Measurements from ENCODE around the gene C19orf38.
"Not testable (repeated sequence)": the region's sequence is repeated elsewhere in the genome, so short reads cannot be mapped to it uniquely, and the experiment has no call there.

The C19orf38 gene

DNA sequence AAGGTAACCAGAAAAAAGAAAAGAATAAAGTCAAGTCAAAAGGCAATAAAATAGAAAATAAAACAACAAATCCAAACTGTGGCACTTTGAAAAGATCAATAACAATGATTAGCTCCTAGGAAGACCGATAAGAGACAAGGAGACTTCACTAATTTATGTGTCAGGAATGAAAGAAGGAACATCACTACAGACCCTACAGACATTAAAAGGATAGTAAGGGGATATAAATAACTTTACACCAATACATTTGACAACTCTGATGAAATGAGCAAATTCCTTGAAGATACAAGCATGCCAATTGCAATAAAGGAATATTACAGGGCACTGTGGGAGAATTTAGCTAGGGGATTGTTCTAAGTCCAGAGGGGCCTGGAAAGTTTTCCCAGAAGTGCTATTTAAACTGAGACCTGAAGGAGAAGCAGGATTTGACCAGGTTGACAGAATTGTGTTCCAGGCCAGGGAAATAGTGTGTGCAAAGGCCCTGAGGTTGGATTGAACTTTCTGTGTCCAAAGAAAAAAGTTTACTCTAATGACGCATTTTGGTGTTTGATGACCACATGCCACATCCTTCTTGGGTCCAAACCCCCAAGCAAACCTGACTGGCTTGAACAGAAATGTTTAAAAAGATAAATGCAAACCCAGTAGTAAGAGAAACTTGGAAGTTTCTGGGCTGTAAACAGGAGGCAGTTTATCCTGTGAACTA is 1.6 kb upstream of the C19orf38 start:
- DNase-seq: no peak

DNA sequence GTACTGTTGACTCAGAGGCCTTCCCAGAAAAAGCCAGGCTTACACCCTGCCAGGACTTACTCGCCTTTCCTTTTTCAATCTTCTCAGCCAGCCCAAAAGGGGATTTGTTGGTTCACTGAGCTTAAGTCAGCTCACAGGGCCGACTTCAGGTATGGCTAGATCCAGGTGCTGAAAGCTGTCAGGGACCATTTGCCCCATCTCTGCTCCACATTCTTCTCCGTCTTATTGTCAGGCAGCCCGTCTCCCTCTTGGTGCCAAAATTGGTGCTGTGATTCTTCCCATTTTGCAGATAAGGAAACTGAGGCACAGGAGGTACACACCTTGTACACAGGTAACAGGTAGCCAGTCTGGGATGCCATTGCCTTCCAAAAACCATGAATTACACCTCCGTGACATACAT is 2.4 kb downstream of the C19orf38 start:
- no peak for DNase-seq

DNA sequence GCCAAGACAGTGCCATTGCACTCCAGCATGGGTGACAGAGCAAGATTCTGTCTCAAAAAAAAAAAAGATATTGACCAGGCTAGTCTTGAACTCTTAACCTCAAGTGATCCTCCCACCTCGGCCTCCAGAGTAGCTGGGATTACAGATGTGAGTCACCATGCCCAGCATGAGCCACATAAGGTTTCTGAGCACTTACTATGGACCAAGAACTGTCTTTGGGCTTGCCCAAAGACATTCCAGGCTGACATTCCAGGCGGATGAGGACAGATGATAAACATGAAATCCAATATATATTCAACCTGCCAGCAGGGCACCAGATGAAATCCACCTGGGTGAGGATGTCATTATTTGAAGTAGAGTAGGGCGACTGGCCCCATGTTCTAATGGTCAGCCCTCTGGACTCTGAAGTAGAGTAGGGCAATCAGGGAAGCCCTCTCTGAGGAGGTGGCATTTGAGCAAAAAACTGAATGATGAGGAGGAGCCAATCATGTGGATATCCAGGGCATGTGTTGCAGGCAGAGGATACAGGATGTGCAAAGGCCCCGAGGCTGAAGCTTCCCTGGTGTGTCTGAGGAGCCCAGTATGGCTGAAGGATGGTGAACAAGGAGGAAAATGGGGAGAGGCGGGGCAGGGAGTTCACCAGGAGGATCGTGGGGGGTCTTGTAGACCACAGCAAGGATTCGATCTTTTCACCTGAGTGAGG is 4.0 kb downstream of the C19orf38 start:
- no peak for DNase-seq

DNA sequence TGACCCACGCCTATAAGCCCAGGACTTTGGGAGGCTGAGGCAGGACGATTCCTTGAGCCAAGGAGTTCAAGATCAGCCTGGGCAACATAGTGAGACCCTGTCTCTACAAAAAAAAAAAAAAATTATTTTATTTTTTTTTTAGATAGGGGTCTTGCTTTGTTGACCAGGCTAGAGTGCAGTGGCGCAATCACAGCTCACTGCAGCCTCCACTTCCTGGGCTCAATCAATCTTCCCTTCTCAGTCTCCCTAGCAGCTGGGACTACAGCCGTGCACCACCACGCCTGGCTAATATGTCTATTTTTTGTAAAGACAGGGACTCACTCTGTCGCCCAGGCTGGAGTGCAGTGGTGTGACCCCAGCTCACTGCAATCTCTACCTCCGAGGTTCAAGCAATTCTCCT is 4.7 kb downstream of the C19orf38 start:
- no peak for DNase-seq

DNA sequence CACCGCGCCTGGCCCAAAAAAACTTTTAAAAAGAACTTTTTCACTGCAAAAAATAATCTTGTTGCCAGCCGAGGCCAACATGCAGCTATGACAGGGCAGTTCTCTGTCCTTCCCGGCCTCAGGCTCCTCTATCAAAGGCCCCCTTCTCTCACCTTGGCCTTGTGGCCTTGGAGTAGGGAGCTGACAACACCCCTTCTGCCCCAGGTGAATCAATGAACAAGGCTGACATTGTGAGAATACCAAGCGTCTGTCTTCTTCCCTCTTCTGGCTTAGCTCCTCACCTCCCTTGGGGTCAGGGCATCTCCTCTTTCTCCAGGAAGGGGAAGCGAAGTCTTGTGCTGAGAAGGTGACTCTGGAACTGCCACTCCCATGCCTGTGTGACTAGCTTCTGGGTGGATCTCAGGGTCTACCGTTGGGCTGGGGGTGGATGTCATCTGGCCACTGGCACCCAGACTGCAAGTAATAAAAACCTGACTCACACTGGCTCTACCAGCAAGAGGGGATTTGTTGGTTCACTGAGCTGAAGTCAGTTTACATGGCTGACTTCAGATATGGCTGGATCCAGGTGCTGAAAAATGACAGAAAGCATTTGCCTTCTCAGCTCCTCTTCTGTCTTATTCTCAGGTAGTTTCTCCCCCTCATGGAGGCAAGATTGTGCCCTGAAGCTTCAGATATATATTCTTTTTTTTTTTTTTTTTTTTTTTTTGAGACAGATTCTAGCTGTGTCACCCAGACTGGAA is 6.3 kb downstream of the C19orf38 start:
- no peak for DNase-seq

DNA sequence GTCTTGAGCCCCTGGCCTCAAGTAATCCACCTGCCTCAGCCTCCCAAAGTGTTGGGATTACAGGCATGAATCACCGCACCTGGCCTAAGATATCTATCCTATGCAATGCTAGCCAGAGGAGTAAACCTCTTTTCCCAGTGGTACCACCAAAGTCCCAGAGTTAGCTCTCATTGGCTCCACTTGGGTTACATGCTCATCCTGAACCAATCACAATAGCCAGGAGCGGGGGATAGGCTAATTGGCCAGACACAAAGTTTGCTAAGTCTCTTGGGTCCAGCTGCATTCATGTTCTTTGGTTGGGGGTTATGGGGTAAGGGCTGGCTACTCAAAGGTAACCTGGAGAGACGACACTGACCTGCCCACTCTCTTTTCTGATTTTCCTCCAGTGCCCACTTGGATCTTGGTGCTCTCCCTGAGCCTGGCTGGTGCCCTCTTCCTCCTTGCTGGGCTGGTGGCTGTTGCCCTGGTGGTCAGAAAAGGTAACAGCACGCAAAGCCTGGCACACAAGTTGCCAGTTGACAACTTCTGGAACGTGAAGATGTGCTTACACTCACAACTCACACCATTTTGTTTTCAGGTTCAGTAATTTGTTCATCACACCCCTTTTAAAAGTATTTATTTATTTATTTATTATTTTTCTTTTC is 7.8 kb downstream of the C19orf38 start:
- no peak for DNase-seq

DNA sequence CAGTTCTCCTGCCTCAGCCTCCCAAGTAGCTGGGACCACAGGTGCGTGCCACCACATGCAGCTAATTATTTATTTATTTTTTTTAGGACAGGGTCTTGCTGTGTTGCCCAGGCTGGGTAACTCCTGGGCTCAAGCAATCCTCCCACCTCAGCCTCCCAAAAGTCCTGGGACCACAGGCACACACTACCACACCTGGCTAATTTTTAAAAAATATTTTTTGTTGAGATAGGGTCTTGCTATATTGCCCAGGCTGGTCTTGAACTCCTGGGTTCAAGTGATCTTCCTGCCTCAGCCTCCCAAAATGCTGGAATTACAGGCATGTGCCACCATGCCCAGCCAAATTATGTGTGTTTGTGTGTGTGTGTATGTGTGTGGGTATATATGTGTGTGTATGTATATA is 8.7 kb downstream of the C19orf38 start:
- not testable (repeated sequence) for DNase-seq

DNA sequence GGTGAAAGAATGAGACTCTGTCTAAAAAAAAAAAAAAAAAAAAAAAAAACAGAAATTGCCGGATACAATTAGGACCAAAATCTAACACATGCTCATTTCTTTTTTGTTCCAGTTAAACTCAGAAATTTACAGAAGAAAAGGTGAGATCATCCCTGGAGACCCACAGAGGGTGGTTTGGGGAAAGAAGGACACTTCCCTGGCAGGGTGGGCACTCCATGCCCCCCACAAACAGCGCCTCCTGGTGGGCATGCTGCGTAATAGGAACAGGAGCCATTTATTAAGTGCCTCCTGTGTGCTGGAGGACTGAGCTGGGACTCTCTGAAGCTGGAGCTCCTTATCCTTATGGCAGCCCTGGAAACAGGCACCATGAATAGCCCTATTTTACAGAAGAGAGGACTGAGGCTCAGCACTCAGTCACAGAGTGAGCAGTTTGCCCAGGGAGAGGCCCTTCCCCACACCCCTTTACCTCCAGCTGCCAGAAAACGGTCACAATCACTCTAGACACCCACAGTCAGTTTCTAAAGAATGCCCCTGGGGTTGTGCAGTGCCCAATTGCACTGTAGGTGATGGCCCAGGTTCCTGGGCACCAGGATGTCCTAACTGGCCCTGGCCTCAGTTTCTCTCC is 10.1 kb downstream of the C19orf38 start:
- no peak for DNase-seq

DNA sequence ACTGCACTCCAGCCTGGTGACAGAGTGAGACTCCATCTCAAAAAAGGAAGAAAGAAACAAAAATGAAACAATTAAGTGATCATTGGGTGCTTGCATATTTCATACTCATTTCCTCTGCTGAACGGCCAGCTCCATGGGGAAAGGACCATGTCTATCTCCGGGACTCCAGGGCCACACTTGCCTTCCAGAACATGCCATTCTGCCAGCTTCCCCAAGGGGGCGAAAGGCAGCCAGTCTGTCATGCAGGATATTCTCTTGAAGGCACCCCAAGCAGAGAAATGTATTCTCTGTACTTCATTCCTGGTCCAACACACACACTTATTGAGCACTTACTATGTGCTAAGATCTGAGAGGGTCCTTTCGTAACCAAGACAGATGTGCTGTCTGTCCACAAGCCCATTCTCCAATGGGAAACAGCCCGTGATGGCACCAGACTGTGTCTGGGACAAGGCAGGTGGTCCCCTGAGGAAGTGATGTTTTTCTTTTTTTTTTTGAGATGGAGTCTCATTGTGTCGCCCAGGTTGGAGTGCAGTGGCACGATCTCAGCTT is 13.0 kb downstream of the C19orf38 start:
- no peak for DNase-seq

DNA sequence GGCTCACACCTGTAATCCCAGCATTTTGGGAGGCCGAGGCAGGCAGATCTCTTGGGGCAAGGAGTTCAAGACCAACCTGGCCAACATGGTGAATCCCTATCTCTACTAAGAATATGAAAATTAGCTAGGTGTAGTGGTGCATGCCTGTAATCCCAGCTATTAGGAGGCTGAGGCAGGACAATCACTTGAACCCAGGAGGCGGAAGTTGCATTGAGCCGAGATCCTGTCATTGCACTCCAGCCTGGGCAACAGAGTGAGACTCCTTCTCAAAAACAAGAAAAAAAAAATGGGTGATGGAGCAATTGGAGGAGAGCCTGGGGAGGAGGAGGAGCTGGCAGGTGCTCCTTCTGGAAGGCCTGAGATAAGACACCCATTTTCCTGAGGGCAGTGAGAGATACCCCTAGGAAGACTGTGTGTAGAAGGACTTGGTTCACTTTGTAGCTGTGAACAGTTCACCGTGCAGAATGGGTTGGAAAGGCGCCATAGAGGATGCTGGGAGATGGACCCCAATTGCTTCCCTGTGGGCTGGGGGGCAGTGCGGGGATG is 14.4 kb downstream of the C19orf38 start:
- DNase-seq: no peak

DNA sequence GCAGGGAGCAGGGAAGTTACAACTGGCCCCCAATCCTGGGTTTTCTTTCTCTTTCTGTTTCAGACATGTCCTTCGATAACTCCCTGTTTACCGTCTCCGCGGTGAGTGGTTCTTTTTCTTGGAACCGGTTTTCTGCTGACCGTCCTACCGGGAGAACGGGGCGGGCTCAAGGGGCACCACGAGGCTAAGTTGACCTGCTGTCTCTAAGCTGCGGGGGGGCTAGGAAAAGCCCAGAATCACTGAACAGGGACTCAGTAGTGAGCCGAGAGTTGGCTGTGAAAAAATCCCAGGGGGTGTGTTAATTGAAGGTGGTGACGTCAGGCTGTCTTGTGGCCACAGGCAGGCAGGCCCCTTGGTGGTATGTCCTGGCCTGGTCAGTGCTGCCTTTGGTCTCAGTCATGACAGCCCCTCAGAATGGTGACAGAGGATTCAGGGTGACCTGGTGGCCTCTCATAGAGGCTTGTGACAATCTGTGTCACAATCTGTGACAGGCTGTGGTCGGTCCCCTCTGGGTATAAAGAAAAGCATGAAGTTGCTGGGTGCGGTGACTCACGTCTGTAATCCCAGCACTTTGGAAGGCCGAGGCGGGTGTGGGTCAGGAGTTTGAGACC is 15.0 kb downstream of the C19orf38 start:
- DNase-seq: no peak

DNA sequence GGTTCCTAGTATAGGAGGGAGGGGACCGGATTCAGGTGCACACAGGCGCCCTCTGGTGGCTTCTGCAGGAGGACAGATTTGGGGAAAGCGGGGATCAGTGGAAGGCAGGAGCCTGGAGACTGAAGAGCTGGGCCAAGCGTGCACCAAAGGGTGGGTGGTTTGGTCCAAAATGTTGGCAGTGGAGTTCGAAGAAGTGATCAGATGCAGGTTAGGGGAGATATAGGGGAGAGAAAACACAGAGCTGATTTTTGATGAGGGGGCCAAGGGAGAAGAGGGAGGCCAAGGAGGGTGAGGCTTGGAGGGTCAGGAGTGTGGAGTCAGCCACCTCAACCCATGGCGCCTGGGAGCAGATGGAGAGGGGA is 16.3 kb downstream of the C19orf38 start:
- DNase-seq: peak in 56 of 58 donors; percentile 24 to 91 (median 65)

DNA sequence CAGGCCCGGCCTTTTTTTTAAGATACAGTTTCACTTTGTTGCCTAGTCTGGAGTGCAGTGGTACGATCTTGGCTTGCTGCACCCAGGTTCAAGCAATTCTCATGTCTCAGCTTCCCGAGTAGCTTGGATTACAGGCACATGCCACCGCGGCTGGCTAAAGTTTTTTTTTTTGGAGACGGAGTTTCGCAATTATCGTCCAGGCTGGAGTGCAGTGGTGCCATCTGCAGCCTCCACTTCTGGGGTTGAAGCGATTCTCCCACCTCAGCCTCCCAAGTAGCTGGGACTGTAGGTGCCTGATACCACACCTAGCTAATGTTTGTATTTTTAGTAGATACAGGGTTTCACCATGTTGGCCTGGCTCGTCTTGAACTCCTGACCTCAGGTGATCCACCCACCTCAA is 18.3 kb downstream of the C19orf38 start:
- DNase-seq: no peak

DNA sequence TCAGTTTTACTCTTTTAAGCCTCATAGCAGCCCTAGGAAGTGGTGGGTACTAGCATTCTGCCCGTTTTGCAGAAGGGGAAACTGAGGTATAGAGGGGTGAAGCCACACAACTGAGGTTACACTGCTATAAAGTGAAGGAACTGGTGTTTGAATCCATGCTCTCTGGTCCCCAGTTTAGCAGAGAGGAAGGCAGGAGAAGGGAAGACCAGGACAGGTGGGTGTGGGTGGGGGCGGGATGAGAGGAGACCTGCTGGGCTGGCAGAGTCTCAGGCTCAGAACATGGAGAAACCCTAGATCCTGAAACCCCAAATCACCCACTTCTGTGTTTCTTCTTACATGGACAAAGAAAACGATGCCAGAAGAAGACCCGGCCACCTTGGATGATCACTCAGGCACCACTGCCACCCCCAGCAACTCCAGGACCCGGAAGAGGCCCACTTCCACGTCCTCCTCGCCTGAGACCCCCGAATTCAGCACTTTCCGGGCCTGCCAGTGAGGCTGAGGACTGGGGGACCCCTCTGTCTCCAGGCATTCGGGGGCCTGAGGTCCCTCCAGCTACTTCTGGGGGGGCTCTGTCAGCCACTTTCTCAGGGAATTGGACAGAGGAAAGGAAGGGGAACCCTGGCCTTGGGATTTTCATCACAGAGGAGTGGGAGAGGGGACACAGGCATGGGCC is 20.8 kb downstream of the C19orf38 start:
- DNase-seq: no peak

DNA sequence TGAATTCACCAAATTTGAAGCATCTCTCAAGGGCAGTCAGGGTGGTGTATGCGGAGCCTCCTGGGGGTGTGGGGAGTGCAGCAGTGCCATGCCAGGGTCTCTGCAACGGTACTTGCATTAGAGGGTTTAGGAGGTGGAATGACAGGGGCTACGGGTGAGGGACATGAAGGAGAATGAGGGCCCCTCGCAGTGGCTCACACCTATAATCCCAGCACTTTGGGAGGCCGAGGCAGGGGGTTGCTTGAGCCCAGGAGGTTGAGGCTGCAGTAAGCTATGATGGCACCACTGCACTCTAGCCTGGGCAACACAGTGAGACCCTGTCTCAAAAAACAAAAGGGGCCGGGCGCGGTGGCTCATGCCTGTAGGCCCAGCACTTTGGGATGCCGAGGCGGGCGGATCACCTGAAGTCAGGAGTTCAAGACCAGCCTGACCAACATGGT is 21.7 kb downstream of the C19orf38 start:
- not testable (repeated sequence) for DNase-seq

DNA sequence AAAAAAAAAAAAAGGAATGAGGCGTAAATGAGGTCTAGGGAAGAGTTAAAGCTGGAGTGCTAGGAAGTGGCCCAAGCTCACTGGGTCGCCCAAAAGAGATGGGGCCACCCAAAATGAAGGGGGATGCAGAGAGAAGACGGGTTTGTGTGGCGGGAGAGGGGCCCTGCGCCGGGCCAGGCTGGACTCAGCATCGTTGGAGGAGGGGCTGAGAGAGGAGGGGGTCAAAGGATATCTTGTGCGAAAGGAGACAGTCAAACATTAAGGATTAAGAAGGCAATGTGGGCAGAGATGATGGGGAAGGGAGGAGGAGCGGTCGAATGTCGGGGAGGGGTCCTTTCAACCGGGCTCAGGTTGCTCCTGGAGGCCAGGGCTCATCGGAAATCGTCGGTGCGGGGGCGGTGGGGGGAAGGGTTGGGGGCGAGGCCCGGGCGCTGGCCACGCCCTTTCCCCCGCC is 22.3 kb downstream of the C19orf38 start:
- peak in 3 of 58 donors; percentile 55 to 73 (median 57) for DNase-seq

DNA sequence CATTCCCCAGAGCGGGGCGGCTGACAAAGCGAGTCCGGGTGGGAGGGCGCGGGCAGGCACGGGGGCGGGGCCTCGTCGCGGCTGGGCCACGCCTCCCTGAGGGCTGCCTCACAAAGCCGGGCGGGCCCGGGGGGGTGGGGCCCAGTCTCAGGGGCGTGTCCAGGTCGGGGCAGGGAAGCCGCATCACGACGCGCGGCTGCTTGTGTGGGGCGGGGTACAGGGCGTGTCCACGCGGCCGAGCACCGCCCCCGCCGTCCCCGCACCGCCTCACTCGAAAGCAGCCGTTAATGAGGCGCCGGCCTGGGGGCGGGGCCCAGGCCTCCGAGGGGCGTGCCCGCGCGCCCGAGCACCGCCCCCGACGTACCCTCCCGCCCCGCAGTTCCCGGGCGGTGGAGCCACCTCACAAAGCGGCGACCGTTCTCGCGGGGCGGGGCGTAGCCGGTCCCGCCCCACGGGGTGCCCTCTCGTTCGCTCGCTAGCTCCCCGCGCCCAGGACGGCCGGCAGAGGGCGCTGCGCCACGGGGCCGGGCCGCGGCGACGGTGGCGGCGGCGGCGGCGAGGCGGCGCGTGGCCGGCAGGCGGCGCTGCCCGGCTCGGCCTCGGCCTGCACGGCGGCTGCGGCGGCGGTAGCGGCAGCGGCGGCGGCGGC is 22.9 kb downstream of the C19orf38 start, which contains the start of gene CARM1:
Gene CARM1, plus strand, starts transcription at position 599 of the 649 bp plus-strand sequence. CDS start 150 bp downstream, outside the sequence.
- DNase-seq: peak; percentile 78 to 100 (median 99)

DNA sequence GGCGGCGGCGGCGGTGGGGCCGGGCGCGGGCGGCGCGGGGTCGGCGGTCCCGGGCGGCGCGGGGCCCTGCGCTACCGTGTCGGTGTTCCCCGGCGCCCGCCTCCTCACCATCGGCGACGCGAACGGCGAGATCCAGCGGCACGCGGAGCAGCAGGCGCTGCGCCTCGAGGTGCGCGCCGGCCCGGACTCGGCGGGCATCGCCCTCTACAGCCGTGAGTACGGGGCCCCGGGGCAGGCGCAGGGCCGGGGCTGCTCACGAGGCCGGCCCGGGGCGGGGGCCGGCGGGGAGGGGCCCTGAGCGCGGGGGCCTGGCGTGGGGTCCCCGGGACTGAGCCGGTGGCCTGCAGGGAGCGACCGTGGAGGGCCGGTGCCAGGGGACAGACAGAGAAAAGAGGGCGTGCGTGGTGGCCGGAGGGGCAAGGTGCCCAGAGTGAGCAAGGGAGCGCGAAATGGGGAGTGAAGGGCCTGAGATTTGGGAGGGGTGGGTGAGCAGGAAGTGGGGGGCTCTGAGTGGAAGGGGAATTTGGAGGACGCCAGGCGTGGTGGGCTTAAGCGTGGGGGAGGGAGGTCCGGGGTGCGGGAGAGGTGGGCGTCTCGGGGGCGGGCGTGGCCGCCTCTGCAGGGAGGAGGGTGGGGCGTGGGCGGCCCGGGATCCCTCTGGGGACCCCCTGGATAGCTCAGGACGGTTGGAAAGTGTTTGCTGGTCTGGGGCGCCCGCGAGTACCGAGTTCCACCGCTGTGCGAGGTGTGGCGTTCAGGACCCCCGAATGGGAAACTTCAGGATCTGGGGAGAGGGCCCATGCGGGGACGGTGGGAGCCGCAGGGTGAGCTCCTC is 23.7 kb downstream of the C19orf38 start:
- DNase-seq: peak in 26 of 58 donors; percentile 2 to 61 (median 36)
